Measurements from ENCODE around the gene BACE1.

The BACE1 gene

DNA sequence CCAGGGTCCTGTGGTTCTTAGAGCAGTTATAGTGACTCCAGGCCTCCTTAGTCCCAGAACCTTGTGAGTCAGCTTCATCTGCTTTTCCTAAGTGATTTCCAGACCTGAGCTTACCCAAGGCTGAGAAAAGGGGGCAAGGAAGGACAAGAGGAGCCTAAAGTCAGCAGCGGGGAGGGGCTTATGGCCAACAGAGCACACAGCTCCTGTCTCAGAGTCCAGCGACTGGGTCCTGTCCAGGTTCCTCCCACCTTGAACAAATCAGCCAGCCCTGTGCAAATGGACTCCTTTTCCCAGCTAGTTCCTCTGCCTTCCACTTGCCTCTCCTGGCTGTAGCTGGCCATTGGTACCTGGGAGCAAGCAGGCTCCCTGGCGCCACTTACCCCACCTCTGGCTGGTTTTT lies 10.9 kb downstream of the BACE1 start:
- DNase-seq = no peak

DNA sequence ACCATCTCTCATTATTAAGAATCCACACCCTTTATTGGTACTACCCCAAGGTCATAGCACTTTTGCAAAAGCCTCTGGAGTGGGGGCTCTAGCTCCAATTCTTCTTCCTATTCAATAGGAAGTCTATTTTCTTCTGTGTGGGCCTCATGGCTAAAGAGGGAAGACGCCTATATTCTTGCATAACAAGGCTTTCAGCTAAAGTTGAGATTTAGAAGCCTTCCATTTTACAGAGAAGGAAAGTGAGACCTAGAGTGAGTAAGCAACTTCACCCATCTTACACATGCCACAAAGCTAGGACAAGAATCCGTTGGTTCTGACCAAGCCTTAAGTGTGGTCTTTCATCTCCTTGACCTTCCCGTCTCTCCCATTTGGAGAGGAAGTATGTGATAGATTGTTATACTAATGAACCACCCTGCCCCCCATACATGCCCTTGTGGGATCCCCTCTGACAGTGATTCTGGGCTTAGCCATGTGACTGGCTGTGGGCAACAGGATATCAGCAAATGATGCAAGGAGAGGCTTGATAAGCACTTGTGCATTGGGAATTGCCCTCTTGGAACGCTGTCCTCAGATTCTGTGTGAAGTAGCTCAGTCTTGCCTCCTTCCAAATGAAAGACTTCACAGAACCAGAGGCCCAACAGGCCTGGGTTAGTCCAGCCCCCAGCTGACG lies 12.3 kb downstream of the BACE1 start:
- no peak for DNase-seq

DNA sequence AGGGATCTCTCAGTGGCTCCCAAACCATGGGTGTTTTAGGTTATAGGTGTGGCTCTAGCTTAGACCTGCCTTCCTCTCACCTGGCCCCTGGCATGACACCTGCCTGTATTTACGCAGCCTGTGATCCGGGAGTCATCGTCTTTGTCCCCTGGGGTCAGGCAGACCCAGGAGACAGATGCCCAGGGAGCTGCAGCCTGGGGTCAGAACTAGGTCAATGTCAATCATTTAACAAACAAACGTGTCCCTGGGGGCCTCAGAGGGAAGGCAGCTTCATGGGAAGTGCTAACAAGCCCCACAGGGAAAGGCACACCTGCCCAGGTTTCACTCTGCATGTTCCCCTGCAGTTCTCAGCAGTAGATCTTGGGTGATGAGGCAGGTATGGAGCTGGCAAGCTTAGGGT lies 13.0 kb downstream of the BACE1 start:
- DNase-seq = no peak

DNA sequence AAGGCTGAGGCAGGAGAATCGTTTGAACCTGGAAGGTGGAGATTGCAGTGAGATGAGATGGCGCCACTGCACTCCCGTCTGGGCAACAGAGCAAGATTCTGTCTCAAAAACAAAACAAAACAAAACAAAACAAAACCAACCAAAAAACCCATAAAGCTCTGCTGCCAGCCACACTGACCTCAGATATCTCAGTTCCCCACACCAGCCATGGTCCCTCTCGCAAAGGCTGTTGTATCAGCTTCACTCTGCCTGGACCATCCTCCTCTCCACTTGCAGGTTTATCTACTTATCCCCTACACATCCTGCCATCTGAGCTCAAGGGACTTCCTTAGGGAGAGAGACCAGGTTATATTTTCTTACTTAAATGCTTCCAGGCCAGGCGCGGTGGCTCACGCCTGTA lies 13.8 kb downstream of the BACE1 start:
- no peak for DNase-seq

DNA sequence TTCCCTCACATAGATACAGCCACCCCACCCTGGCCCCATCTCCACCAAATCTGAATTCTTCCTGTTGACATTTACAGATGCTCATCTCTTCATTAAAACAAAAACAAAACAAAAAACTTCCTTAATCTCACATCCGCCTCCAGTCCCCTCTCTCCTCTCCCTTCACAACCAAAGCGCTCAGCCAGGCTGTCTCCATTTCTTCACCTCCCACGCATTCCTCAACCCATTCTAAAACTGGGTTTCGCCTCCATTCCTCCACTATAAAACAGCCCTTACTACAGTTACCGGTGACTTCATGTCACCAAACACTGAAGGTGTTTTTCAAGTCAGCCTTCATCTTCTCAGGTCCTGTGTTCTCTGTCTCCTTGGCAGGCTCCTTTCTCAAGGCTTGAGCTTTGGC lies 15.3 kb downstream of the BACE1 start:
- no peak for DNase-seq

DNA sequence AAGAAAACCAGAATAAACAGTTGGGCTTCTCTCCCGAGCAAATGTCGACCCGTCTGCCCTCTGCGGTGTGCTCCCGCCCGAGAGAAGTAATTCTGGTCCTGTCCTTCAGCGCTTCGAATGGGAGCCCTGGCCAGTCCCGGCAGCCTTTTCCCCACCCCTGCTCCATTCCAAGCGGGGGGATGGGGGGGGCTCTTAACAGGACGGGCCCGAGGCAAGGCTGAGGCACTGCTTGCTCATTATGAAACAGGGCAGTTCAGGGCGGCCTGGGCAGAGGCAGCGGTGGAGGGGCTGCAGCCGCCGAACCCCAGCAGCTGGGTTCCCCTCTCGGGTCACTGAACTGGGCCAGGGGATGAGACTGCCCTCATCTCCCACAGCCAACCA lies 15.8 kb downstream of the BACE1 start:
- peak; percentile 23 for DNase-seq

DNA sequence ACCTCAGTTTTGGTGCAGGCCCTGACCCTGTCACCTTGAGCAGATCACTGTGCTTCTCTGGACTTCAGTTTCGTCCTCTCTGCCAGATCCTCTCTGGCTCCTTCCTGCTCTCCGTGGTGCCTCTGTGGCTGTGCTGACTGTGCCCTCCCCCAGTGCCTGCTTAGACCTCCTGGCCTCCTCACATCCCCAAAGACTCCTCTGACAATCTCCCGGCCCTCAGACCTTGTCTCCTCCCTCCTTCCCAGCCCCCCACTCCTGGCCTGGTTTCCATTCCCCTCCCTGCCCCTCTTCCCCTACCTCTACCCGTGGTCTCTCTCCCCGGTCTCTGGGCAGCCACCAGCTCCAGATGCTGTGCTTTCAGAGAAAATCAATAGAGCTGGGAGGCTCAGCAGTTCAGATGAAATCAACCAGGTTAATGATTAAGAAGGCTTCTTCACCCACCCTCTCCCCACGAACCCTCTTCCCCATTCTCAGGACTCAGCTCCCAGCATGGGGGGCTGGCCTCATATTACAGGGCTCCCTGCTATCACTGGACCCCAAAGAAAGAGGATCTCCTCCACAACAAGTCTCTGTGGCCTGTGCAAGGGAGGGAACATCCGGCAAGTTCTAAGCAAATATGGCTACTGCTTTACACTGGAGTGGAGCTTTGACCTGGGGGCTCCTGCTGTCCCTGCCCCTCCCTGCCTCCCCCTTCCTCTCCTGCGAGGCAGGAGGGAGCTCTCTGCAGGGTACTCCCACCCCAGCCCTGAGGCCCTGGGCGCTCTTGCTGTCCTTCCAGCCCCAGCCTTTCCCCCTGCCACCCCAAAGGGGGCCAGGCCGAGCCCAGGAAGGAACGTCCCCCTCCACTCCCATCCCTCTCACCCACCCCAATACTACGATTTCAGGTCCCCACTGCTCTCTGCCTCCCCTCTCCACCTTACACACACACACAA lies 16.4 kb downstream of the BACE1 start:
- no peak for DNase-seq

DNA sequence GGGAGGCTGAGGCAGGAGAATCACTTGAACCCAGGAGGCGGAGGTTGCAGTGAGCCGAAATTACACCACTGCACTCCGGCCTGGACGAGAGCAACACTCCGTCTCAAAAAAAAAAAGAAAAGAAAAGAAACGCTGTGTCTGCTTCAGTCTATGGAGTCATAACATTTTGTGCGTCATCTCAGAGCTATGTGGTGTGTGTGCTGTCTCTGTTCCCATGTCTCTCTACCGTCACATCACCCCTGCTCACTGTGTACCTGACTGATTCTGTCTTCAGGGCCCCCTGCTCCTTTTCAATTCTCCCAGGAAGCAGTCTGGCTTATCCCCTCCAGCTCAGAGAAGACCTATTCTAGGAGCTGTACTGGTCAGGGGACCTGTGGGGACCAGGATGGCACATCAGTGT lies 17.9 kb downstream of the BACE1 start:
- DNase-seq = no peak

DNA sequence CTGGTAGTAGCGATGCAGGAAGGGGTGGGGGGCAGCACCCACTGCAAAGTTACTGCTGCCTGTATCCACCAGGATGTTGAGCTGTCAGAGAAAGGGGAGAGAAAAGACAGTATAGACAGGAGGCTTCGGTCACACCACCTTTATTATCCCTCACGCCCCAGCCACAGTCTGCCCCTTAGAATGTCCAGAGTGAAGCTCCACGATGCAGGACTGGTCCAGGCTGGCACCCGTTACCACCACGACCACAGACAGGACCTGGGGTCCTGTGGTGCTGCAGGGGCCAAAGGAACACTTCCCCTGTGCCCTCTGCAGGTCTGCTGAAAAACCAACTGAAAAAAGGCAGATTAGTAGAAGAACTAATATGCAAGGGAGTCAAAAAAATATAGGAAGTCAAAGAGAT lies 19.2 kb downstream of the BACE1 start:
- no peak for DNase-seq

DNA sequence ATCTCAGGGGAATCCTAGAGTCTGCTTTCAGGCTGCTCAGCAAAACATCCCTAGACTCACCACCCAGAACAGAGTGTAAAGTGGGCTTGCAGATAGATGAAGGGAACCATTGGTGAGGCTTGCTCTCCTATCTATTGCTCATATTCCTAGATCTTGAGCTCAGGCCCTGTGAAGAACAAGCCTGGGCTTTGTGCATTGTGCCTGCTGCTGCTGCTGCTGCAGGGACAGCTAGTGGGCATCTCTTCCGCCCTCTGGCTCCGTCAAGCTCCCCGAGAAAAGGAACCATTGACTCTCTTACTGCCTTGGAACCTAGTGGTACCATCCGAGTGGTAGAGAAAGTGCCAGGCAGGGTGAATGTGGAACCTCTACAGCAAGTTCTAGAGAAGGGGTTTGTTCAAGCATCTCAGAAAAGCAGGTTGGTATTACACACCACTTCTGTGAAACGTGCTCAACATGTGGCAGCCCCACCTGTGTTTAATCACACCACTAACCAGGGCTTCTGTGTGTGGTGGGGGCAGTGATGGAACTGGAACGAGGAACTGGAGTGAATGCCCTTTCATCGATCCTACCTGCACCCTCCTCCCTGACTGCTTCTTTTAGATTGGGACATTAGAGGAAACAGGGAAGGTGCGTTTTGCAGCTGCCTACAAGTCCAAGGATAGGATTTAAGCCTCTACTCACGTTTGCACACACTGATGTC lies 20.5 kb downstream of the BACE1 start:
- DNase-seq = no peak

DNA sequence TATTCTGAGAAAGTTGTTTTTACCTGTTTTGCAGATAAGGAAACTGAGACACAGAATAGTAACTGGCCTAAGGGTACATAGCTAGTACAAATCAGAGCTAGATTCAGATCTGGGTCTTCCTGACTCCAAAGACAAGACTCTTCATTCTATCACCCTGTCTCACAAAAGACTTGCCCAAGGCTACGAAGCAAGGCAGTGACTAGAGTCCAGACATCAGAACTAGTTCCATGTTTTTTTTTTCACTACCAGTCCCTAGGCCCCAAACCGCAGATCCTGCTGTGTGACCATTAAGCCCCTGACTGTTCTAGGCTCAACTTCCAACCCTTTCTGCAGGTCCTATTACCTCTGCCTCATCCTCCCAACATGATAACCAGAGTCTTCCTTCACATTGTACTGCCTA lies 23.4 kb downstream of the BACE1 start:
- no peak for DNase-seq

DNA sequence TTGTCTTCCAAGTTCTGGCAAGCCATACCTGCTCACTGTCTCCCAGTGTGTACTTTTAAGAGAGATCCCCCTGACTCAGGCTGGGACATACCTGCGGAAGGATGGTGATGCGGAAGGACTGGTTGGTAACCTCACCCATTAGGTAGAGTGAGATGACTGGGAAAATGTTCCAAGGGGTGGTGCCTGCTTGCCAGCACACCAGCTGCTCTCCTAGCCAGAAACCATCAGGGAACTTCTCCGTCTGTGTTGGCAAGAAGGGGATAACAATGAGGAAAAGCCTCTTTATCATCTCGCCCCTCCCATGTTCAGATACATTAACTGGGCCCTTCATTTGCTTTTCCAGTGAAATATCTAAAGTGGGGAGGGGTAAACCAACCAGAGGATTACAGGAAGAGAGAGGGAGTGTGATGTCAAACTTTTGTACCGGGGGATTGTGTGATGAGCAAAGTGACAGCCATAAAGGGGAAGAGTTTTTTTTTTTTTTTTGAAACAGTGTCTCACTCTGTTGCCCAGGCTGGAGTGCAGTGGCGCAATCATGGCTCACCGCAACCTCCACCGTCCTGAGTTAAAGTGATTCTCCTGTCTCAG lies 25.2 kb downstream of the BACE1 start, which contains the start of gene BACE1-AS:
TSS of gene BACE1-AS (plus strand) at position 538 of the 588 bp plus-strand sequence.
- no peak for DNase-seq

DNA sequence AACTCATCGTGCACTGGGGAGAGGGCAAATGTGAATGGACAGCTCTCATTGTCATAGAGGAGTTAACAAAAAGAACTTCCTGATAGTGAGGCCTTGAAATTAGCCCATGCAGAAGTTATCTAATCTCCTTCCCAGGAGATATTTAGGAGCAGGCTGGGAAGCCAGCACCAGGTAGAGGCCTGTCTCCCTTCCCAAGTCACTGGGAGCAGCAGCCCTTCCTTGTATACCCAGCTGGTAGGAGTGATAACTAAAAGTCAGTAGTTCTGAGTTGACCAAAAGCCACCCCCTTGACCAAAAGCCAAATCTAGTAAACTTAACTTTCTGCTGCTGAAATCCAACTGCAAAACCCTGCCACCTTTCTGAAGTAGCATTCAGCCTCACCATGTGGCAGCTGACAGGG lies 26.3 kb downstream of the BACE1 start:
- no peak for DNase-seq

DNA sequence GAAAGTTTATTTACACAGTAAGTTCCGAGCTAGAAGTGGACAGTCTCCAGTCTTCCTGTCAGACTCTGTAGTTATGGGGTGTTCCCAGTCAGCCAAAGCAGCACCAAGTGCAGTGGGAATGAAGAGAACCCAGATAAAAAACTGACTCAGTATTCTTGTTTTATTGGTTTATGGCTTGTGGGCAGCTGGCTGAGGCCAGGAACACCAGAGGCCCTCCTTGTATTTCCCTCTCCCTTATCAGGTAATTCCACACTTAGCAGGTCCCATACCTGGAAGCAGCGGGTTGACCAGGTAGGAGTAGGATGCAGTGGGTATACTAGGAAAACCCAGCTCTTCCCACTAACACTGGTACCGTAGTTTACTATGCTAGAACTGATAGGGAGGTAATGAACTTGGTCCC lies 28.4 kb downstream of the BACE1 start:
- DNase-seq = no peak

DNA sequence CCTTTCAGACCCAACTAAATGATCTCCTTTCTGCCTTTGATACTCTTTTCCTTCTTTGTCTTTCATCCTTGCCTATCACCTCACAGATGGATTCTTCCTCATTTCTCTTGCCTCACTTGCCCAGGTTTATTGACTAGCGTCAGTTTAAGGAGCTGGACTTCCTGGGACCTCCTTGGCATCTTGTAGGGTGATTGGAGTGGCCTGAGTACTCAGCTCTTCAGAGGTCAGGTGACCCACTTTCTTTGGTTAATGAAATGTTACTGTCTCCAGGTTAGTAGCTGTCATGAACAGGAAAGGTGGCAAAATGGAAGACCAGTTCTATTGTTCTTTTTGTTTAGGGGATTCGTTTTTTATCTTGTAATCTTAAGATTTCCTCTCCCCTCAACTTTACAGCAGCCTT lies 29.5 kb downstream of the BACE1 start:
- DNase-seq = no peak

DNA sequence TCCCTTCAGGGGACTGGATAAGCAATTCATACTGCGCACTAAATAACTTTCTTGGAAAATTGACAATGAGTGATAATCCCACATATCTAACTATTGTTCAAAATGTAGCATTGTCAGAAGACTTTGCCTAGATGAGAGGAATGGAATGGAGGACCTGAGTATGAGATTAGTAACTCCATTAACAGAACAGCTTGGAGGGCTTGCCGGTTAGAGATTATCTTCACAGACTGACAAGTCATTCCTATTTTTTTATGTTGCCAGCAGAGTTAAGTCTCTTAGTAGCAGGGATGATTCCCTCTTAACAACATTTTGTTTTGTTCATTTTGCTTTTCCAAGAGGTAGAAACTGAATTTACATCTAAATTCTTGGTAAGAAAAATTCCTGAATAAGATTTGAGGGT lies 32.0 kb downstream of the BACE1 start:
- no peak for DNase-seq

DNA sequence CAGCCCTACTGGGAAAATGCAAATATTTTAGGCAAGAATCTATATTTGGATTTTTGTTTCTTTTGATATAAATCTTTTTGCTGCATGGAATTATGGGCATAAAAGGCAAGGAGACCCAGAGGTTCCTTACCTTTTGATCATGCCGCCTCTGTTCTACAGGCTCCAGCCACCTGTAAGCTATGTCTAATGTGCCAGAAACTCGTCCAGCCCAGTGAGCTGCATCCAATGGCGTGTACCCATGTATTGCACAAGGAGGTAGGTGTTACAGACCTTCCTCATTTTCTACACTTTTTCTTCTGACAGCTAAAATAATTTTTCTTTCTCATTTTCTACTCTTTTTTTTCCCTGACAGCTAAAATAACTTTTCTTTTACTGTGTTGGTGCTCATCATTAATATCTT lies 33.1 kb downstream of the BACE1 start:
- no peak for DNase-seq

DNA sequence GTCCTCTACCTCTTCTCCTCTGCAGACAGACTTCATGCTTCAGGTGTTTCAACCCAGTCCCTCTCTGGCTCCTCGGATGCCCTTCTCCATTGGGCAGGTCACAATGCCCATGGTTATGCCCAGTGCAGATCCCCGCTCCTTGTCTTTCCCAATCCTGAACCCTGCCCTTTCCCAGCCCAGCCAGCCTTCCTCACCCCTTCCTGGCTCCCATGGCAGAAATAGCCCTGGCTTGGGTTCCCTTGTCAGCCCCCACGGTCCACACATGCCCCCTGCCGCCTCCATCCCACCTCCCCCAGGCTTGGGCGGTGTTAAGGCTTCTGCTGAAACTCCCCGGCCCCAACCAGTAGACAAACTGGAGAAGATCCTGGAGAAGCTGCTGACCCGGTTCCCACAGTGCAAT lies 34.2 kb downstream of the BACE1 start:
- DNase-seq = no peak

DNA sequence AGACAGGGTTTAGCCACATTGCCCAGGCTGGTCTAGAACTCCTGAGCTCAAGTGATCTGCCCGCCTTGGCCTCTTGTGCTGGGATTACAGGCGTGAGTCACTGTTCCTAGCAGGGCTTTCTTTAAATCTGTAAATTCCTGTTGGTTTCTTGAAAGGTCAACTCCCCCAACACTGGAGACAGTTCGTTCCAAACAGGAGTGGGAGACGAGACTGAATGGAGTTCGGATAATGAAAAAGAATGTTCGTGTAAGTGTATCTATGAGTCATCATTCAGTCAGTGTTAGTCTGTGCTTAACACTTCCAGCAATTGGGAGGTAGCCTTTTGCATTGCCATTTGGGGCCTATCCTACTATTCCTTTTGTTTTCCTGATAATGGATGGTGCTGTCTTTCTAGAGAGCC lies 34.9 kb downstream of the BACE1 start:
- DNase-seq = peak; percentile 97

DNA sequence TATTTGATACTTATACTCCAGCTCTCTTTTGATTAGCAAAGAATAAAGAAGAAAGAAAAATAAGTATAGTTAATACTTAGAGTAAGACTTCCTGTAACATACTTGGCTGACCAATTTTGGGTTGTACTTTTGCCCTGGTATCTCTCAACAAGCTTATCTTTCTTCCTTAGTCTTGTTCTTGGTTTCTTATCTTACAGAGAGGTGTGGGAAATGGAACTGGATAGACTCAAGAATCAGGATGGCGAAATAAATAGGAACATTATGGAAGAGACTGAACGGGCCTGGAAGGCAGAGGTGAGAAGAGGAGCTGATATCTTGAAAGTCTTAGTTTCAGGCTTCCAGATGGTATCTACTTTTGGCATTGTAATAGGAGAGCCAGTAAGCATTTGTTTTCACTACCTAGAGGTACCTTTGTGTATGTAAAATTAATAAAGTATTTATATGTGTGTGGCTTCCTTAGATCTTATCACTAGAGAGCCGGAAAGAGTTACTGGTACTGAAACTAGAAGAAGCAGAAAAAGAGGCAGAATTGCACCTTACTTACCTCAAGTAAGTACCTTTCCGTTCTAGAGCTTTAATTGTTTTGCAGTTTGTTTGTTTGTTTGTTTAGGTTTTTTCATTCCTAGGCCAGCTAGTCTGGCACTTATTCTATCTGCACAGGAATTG lies 36.2 kb downstream of the BACE1 start:
- no peak for DNase-seq

DNA sequence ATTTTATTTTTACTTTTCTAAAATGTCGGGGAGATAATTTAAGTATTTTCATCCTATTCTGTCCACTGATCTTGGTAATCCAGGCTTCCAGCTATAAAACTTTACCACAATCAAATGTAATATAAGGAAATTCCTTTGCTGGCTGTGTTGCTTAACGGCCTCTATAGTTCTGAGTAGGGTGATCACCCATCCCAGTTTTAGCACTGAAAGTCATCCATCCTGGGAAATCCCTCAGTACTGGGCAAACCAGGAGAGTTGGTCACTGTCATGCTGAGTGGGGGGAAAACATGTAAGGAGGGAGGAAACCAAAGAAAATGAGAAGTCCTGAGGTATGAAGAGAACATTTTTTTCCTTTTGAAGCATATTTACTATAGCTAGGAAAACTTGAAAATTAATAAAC lies 37.7 kb downstream of the BACE1 start:
- DNase-seq = no peak

DNA sequence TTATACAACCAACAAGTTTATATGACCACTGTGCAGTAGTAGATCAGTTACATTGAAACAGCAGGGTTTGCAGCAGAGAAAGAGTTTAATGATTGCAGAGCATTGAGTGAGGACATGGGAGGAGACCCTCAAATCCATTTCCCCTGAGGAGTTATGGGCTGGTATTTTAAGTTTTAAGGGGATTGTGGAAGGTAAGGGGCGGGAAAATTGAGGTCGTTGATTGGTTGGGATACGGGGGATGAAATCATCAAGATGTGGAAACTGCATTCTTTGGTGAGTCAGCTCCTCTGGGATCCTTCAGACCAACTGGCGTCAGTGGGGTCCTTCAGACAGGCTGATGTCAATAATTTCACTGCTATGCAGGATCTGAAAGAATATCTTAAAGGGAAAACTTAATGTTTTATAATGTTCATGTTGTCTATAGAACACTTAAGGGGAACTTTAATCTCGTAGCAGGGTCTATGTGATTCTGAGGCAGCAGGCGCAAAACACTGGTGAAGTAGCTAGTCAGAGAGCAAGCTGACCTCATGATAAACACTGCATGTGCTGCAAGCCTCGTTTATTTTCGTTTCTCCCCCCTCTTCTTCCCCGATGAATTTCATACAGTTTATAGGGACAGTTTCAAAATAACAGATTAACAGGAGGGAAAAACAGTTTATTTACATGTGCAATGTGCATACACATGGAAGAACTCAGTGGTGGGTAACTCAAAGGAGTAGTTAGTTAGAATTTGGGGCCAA lies 42.3 kb downstream of the BACE1 start:
- peak; percentile 95 for DNase-seq

All from EL (cell line).